GM23248 (cell line): ENCODE data around the gene BCORL1.

Experiments used
- EZH2 ChIP-seq: fragments of 200-600 bp; sonication (generic); IDR thresholded peaks from 2 replicates; pipeline ENCODE4 v1.6.1; 2018; ENCODE audit warnings: antibody characterized with exemption, mild to moderate bottlenecking; ENCODE audit not compliant: insufficient read depth, poor library complexity, severe bottlenecking
- EZH2phosphoT487 ChIP-seq: fragments of 200-600 bp; sonication (generic); IDR thresholded peaks from 2 replicates; pipeline ENCODE4 v1.6.1; 2018; ENCODE audit warnings: antibody characterized with exemption, moderate library complexity, mild to moderate bottlenecking, low read depth; ENCODE audit not compliant: insufficient read depth

DNA sequence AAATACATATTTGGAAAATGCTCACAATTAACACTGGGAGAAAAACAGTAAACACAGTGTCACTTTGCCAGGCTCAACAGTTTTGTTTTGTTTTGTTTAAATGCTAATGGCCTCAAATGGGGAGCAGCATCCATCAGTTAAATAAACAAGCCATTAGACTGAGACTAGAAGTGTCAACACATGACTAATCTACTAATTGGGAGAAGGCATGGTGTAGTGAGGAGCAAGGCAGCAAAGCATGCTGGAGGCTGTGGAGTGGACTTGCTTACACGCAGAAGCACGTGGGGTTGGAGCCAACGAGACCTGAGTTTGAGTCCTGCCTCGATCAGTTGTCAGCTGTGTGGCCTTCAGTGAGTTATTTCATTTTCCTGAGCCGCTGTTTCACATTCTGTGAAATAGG, 47.5 kb upstream of the BCORL1 start:
- TF ChIP-seq EZH2 (no peak), EZH2phosphoT487 (no peak)
